ENCODE data around the gene BRI3.

The BRI3 gene

GRCh38 chr7:98321301-98321700 lies 39.8 kb downstream of the BRI3 start:
- Mint-ChIP-seq H3K4me3 (no peak overlapping the region), H3K9me3 (no peaks in the 10 kb centered on the region), H3K4me1 (ENCODE audit: low read depth) (no peaks in the 10 kb centered on the region), H3K27me3 (peaks cover 15% of the 10 kb centered on the region), H3K27ac (no peak overlapping the region), H3K36me3 (ENCODE audit: low read depth) (no peaks in the 10 kb centered on the region)
- intact Hi-C loops (cut with micrococcal nuclease): no loop called here

GRCh38 chr7:98322331-98323270 lies 41.1 kb downstream of the BRI3 start:
- H3K36me3 Mint-ChIP-seq (ENCODE audit: low read depth): no peaks in the 10 kb centered on the region
- H3K9me3 Mint-ChIP-seq: no peaks in the 10 kb centered on the region
- H3K4me1 Mint-ChIP-seq (ENCODE audit: low read depth): no peaks in the 10 kb centered on the region
- no peak overlapping the region for H3K27ac Mint-ChIP-seq
- H3K27me3 Mint-ChIP-seq: peaks cover 15% of the 10 kb centered on the region
- intact Hi-C loops (cut with micrococcal nuclease): no loop called here
- H3K4me3 Mint-ChIP-seq: no peak overlapping the region

- H3K9me3 Mint-ChIP-seq: no peaks in the 10 kb centered on the region
Observed at GRCh38 chr7:98323597-98324322, 42.3 kb downstream of the BRI3 start.

GRCh38 chr7:98324782-98325181 lies 43.3 kb downstream of the BRI3 start:
- Mint-ChIP-seq H3K27ac (no peak overlapping the region), H3K9me3 (no peaks in the 10 kb centered on the region), H3K4me3 (no peak overlapping the region), H3K27me3 (peaks cover 15% of the 10 kb centered on the region), H3K36me3 (ENCODE audit: low read depth) (no peaks in the 10 kb centered on the region), H3K4me1 (ENCODE audit: low read depth) (no peaks in the 10 kb centered on the region)
- intact Hi-C loops (cut with micrococcal nuclease): no loop called here

More at GRCh38 chr7:98323597-98324322, 42.3 kb downstream of the BRI3 start:
- intact Hi-C loops (cut with micrococcal nuclease): no loop called here
- Mint-ChIP-seq H3K4me3 (no peak overlapping the region), H3K27ac (no peak overlapping the region), H3K4me1 (ENCODE audit: low read depth) (no peaks in the 10 kb centered on the region), H3K36me3 (ENCODE audit: low read depth) (no peaks in the 10 kb centered on the region), H3K27me3 (peaks cover 15% of the 10 kb centered on the region)

- H3K9me3 Mint-ChIP-seq: no peaks in the 10 kb centered on the region
- no peak overlapping the region for H3K4me3 Mint-ChIP-seq
- no peaks in the 10 kb centered on the region for H3K36me3 Mint-ChIP-seq (ENCODE audit: low read depth)
- intact Hi-C loops (cut with micrococcal nuclease): no loop called here
- H3K27ac Mint-ChIP-seq: no peak overlapping the region
- no peaks in the 10 kb centered on the region for H3K4me1 Mint-ChIP-seq (ENCODE audit: low read depth)
- H3K27me3 Mint-ChIP-seq: no peaks in the 10 kb centered on the region
Observed at GRCh38 chr7:98329100-98329790, 47.8 kb downstream of the BRI3 start.

- Mint-ChIP-seq H3K27me3 (no peaks in the 10 kb centered on the region), H3K36me3 (ENCODE audit: low read depth) (no peaks in the 10 kb centered on the region), H3K4me1 (ENCODE audit: low read depth) (no peaks in the 10 kb centered on the region), H3K4me3 (no peak overlapping the region), H3K9me3 (no peaks in the 10 kb centered on the region), H3K27ac (no peak overlapping the region)
- intact Hi-C loops (cut with micrococcal nuclease): no loop called here
Observed at GRCh38 chr7:98329791-98330373, 48.4 kb downstream of the BRI3 start.

DNA sequence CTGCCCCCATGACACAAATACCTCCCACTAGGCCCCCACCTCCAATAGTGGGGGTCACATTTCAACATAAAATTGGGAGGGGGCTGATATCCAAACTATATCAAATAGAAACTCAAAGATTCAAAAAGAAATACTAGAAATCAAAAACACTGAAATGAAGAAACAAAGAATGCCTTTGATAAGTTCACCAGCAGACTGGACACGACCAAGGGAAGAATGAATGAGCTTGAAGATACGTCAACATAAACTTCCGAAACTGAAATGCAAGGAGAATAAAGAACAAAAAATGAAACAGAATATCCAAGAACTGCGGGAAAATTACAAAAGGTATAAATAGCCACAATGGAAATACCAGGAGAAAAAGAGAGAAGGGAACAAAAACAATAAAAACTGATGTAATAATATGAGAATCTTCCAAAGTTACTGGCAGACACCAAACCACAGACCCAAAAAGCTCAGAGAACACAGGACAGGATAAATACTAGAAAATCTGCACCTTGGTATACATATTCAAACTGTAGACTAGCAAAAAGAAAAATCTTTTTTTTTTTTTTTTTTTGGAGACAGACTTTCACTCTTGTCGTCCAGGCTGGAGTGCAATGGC lies 49.5 kb downstream of the BRI3 start:
- peaks cover 2% of the 10 kb centered on the region for H3K27me3 Mint-ChIP-seq
- H3K9me3 Mint-ChIP-seq: no peaks in the 10 kb centered on the region
- H3K36me3 Mint-ChIP-seq (ENCODE audit: low read depth): no peaks in the 10 kb centered on the region
- H3K27ac Mint-ChIP-seq: no peak overlapping the region
- no peak overlapping the region for H3K4me3 Mint-ChIP-seq
- no peaks in the 10 kb centered on the region for H3K4me1 Mint-ChIP-seq (ENCODE audit: low read depth)
- intact Hi-C loops (cut with micrococcal nuclease): no loop called here

DNA sequence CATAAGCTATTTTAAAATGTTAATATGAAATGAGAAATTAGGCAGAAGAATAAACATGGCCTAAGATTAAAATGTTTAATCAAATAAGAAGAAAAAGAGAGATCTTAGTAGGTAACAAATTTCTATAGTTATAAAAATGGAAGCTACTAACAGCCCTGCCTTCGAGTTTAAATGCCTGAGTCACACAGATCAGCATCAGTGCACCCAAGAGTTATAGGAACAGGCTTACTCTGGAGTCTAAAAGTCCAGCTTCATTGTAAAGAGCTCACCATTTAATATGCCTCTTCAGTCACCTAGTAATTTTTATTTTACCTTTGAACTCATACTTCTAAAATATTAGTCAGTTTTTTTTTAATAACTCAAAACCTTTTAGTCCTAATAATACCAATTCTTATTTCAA lies 52.6 kb downstream of the BRI3 start:
- Mint-ChIP-seq H3K9me3 (peaks cover 10% of the 10 kb centered on the region), H3K4me1 (ENCODE audit: low read depth) (no peaks in the 10 kb centered on the region), H3K27ac (no peak overlapping the region), H3K4me3 (no peak overlapping the region), H3K27me3 (peaks cover 2% of the 10 kb centered on the region), H3K36me3 (ENCODE audit: low read depth) (no peaks in the 10 kb centered on the region)
- intact Hi-C loops (cut with micrococcal nuclease): no loop called here

DNA sequence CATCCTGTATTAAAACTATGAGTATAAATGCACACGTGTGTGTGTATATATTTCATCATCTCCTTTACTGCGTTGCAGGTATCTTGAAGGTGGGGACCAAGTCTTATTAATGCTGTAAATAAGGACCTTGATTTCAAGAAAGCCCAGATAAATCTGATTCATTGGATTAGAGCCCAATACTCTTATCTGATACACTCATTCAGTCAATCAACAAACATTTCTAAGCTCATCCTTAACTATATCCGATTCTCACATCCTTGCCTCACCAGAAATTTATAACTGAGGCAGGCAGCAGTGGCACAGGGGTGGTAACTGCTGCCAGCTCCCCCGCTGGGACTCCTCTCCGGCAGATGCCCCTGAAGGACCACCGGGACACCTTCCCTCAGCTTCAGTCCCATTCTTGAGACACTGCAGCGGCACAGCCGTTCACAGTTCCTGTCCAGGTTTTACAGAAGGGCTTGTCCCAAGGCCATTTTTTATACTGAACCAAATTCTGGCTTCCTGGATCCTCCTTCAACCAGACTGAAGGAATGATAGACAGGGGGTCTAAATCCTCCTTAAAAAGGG lies 54.0 kb downstream of the BRI3 start:
- Mint-ChIP-seq H3K9me3 (peaks cover 12% of the 10 kb centered on the region), H3K4me3 (no peak overlapping the region), H3K4me1 (ENCODE audit: low read depth) (no peaks in the 10 kb centered on the region), H3K27ac (no peak overlapping the region), H3K27me3 (peaks cover 2% of the 10 kb centered on the region), H3K36me3 (ENCODE audit: low read depth) (no peaks in the 10 kb centered on the region)
- intact Hi-C loops (cut with micrococcal nuclease): no loop called here

- H3K4me1 Mint-ChIP-seq (ENCODE audit: low read depth): no peaks in the 10 kb centered on the region
- peaks cover 12% of the 10 kb centered on the region for H3K9me3 Mint-ChIP-seq
- H3K27ac Mint-ChIP-seq: no peak overlapping the region
- H3K36me3 Mint-ChIP-seq (ENCODE audit: low read depth): no peaks in the 10 kb centered on the region
- H3K27me3 Mint-ChIP-seq: peaks cover 4% of the 10 kb centered on the region
- no peak overlapping the region for H3K4me3 Mint-ChIP-seq
- intact Hi-C loops (cut with micrococcal nuclease): no loop called here
Observed at GRCh38 chr7:98338441-98338840, 57.0 kb downstream of the BRI3 start.

GRCh38 chr7:98339043-98339442 lies 57.6 kb downstream of the BRI3 start:
- Mint-ChIP-seq H3K4me3 (no peak overlapping the region), H3K27me3 (peaks cover 4% of the 10 kb centered on the region)

DNA sequence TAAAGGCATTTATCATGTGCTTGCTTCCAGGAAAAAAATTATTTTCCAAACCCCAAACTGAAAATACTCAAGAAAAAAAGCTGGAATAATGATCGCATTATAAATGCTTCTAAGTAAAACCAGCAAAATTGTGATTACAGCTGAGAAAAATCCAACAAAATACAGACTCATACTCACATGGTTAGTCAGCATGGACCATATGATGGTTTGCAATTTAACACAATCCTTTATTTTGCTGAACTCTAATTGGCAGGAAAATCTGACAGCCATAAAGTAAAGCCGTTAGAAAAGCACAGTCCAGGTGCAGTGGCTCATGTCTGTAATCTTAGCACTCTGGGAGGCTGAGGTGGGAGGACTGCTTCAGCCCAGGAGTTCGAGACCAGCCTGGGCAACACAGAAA lies 59.6 kb downstream of the BRI3 start:
- intact Hi-C loops (cut with micrococcal nuclease): no loop called here
- Mint-ChIP-seq H3K4me1 (ENCODE audit: low read depth) (no peaks in the 10 kb centered on the region), H3K27me3 (peaks cover 2% of the 10 kb centered on the region), H3K9me3 (peaks cover 12% of the 10 kb centered on the region), H3K36me3 (ENCODE audit: low read depth) (no peaks in the 10 kb centered on the region), H3K27ac (no peak overlapping the region), H3K4me3 (no peak overlapping the region)

More at GRCh38 chr7:98339043-98339442, 57.6 kb downstream of the BRI3 start:
- H3K9me3 Mint-ChIP-seq: peaks cover 12% of the 10 kb centered on the region
- no peaks in the 10 kb centered on the region for H3K36me3 Mint-ChIP-seq (ENCODE audit: low read depth)
- intact Hi-C loops (cut with micrococcal nuclease): no loop called here
- H3K27ac Mint-ChIP-seq: no peak overlapping the region
- no peaks in the 10 kb centered on the region for H3K4me1 Mint-ChIP-seq (ENCODE audit: low read depth)

Measured in dendritic cell treated with granulocyte-macrophage colony-stimulating factor and Interleukin-4, amounts not matched to agents 40 ng/mL and 50 ng/mL, for 4 days (primary cell).